H1 (cell line): ENCODE data around the gene MAP2K1. TPM values are rescaled to one million over a fixed set of nuclear protein-coding genes. Genes with fewer than 3 reads are reported as not detected.

Experiments
- CREB1 ChIP-seq: IDR thresholded peaks from 2 replicates; pipeline ENCODE4 v1.6.1; 2012; ENCODE audit warnings: inconsistent platforms
- EP300 ChIP-seq, 2 experiments: IDR thresholded peaks; 1 replicate in 1 of 2; 2 replicates in 1 of 2; pipeline ENCODE4 v1.6.1; 2011 to 2012; ENCODE audit warnings: low read depth in 2 of 2, low read length in 2 of 2, mild to moderate bottlenecking in 2 of 2, borderline replicate concordance in 1 of 2, inconsistent platforms in 1 of 2, moderate library complexity in 1 of 2
- MAFK ChIP-seq: IDR thresholded peaks from 2 replicates; pipeline ENCODE4 v1.6.1; 2012; ENCODE audit warnings: low read depth, mild to moderate bottlenecking, improper control_type of control experiment, low read length
- SRF ChIP-seq: IDR thresholded peaks from 2 replicates; pipeline ENCODE4 v1.6.1; 2011; ENCODE audit warnings: mild to moderate bottlenecking, low read depth, low read length, moderate library complexity
- TAF7 ChIP-seq: optimal IDR thresholded peaks from 2 replicates; pipeline ENCODE3; 2011; ENCODE audit warnings: low read depth, mild to moderate bottlenecking, inconsistent platforms, low read length, moderate library complexity, borderline replicate concordance
- polyA plus RNA-seq, 7 experiments: library from polyadenylated mRNA; depleted of rRNA in 3 of 7; stranded (reverse) in 5 of 7; unstranded in 2 of 7; fragments of >200 nt in 5 of 7; fragments of 200-250 nt in 2 of 7; gene quantifications; 1 replicate in 5 of 7; 2 replicates in 1 of 7; 4 replicates in 1 of 7; pipeline versions ENCODE4 v1.2.1 to v1.2.3, GENCODE V29; 2011 to 2013; ENCODE audit warnings: missing spikeins in 2 of 7, mixed read lengths in 2 of 7
- total RNA-seq: library from RNA; stranded (reverse); fragmentation: NEBNext Ultra II Directional; extraction: Animal tissue kit (Norgen Biotek cat#: 25700); gene quantifications from 2 replicates; pipeline ENCODE4 v1.2.1, GENCODE V29; 2021
- TF ChIP-seq, protein P1 (sequence below): IDR thresholded peaks from 2 replicates; pipeline ENCODE4 v1.6.1; 2012; ENCODE audit warnings: low read length, inconsistent platforms

Gene MAP2K1
- total and polyA plus RNA-seq, 2 of the 8 experiments (the other 6 are each of a cell fraction or from before 2014, with no cell fraction given), result 54.7 to 78.2 TPM

DNA sequence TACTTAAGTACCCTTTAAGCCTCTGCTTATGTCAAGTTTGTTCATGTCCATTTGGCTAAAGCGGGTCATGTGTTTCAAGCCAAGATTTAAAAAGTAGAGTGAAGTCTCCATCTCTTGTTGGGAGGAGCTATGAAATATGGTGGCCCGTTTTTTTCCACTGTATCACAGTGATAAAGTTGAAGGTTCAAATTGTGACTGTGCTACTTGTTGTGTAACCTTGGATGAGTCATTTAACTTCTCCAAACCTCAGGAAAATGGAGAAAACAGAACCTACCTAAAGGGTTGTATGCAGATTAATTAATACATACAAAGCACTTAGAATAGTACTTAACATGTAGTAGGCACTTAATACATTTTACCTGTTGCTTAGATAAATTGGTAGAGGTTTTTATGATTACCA is 67.4 kb downstream of the MAP2K1 start (continued):
- TF ChIP-seq TAF7 (no peak), CREB1 (no peak), SRF (no peak), MAFK (no peak), EP300 (IDR thresholded peaks at IDR 0.05; ENCODE audit: borderline replicate concordance in 1 of 2, low read depth in 2 of 2, low read length in 2 of 2) (no peak)
- TF ChIP-seq, protein P1, sequence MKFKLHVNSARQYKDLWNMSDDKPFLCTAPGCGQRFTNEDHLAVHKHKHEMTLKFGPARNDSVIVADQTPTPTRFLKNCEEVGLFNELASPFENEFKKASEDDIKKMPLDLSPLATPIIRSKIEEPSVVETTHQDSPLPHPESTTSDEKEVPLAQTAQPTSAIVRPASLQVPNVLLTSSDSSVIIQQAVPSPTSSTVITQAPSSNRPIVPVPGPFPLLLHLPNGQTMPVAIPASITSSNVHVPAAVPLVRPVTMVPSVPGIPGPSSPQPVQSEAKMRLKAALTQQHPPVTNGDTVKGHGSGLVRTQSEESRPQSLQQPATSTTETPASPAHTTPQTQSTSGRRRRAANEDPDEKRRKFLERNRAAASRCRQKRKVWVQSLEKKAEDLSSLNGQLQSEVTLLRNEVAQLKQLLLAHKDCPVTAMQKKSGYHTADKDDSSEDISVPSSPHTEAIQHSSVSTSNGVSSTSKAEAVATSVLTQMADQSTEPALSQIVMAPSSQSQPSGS, result no peak
